LNCAP (cell line): ENCODE measurements around the gene MIPOL1.

Source experiments
- CTCF ChIP-seq: fragments of 450-650 bp; IDR thresholded peaks from 2 replicates; pipeline ENCODE4 v1.5.1; 2017; ENCODE audit warnings: mild to moderate bottlenecking

The MIPOL1 gene

DNA sequence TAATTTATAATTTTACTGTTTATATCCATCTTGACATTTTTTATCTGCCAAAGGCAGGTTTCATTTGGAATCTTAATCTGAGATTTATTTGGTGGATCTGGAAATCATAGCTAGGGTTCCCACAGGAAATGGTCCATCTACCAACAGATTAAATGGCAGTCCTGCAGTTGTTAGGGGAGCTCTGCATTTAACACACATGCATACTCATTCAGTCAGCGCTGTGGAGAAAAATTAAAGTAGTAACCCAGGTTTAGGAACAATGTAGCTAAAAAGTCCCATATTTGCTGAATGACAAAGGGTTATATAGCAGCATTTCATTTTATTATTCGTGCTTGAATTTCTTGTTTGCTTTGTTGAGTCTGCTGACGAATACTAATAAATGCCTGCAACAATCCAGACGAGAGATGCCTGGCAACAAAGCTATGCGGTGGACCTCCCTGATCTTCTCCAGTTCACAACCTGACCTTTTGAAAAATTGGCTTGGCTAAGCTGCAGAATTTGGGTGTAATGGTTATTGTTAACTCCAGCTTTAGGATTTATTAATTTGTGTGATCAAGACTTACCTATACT, 59.8 kb downstream of the MIPOL1 start:
- TF ChIP-seq CTCF: no peak

DNA sequence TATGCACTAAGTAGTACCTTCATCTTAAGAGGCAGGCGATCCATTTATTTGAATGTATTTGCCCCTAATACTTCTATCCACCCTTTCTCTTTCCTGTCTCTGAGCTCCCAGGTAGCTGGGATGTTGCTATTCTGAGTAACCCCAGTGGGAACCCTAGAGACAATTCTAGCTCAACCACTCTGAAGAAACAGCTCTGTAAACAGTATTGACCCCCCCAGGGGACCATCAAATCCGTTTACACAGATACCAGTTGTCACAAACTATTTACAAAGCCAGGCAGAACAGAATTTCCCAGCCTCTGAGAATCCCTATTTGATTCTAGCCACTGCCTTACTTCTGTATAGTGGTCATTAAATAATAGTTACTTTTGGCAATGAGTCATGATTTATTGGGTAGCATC, 64.9 kb downstream of the MIPOL1 start:
- TF ChIP-seq CTCF: no peak

GRCh38 chr14:37263656-37264236, 66.0 kb downstream of the MIPOL1 start:
- no peak for TF ChIP-seq CTCF

- no peak for TF ChIP-seq CTCF
Measured at GRCh38 chr14:37268788-37269187, 71.1 kb downstream of the MIPOL1 start.

DNA sequence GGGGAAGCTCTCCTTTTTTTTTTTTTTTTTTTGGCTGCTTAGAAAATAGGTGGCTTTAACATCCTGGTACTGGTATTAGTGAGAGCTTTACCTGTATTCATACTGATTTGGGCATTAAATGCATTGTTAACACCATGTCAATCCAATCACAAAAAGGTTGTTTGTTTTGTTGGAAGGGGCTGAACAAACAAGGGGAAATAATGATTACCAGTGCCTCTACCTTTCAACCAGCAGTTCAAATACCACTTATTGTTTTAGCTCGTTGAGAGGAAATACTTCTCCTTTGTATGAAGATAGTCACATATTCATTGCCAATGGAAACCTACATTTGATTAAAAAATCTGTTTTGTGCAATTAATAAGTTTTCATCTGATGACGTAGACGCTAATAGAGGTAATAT, 72.9 kb downstream of the MIPOL1 start:
- TF ChIP-seq CTCF: no peak

DNA sequence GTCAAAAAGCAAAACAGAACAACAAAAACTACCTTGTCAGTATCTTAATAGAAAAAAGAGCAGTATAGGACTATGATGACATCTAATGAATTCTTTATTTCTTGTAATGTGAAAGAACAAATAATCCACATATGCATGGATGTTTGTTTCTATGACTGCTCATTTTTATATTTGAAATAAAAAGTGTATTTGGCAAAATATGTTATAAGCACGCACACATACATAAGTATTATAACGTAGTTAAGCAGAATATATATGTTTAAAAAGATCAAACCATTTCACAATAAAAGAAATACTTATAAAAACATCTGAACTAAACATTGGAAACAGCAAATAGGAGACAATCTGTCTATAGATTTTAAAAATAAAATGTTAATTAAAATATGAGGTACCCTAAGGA, 74.8 kb downstream of the MIPOL1 start:
- TF ChIP-seq CTCF: no peak

DNA sequence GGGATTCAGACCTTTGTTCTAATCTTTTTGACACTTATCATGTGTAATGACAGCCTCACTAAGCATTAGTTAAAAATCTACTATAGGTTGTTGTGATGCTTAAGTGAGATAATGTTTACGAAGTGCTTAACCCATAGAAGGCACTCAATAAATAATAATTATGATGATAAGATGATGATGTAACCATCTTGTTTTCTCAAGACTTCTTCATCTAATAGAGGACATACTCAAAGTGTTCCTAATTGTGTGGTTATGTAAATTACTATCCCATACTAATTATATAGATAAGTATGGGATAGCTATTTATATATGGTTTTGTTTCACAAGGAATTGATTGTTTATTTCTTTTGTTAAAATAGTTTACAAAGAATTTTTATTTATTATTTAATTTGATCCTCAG, 76.9 kb downstream of the MIPOL1 start:
- TF ChIP-seq CTCF: no peak

DNA sequence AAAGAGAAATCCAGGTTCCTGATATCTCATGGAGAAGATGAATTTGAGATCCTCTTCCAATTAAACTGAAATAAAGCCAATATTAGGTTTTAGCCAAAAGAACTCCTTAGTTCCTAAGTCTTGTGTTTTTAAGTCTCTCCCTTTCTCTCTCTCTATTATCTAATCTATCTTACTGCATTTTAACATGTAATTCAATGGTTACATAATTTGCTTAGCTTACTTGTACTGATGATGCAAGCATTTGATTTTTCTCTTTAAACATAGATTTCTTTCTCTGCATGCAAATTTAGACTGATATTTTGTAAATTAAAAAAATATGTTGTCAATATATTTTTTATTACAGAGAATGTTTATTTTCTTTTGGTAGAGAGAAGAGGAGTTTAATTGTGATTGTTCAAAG, 78.2 kb downstream of the MIPOL1 start:
- no peak for TF ChIP-seq CTCF
